DOHH2 (cell line): ENCODE results near the gene COL5A2.
A peak's percentile ranks its signal among the peaks of the same experiment; 100 is the strongest.

Experiments used
- CTCF ChIP-seq: fragments of 200-600 bp; sonication (generic); IDR thresholded peaks from one replicate; pipeline ENCODE4 v1.5.1; 2014; ENCODE audit warnings: antibody characterized with exemption, mild to moderate bottlenecking, low read depth, low read length; ENCODE audit not compliant: poor library complexity, severe bottlenecking
- EZH2phosphoT487 ChIP-seq: fragments of 200-600 bp; sonication (generic); IDR thresholded peaks from 2 replicates; pipeline ENCODE4 v1.6.1; 2017; ENCODE audit warnings: borderline replicate concordance, mild to moderate bottlenecking, antibody characterized with exemption, low read length, moderate library complexity, mixed read lengths

GRCh38 chr2:189142893-189143759, 36.4 kb downstream of the COL5A2 start:
- TF ChIP-seq CTCF, result peak; percentile 95
- no peak for TF ChIP-seq EZH2phosphoT487
